H1 (cell line): ENCODE measurements around the gene SUPT4H1. TPM values are rescaled to one million over a fixed set of nuclear protein-coding genes. Genes with fewer than 3 reads are reported as not detected.
A peak's percentile ranks its signal among the peaks of the same experiment; 100 is the strongest.

Experiments
- CBX8 ChIP-seq: fragments of 300-800, 300-1000 bp; sonication (generic); IDR thresholded peaks from 2 replicates; pipeline ENCODE4 v1.7.1; 2016; ENCODE audit warnings: low read depth, low read length, borderline replicate concordance
- CHD1 ChIP-seq: IDR thresholded peaks from 2 replicates; pipeline ENCODE4 v1.6.1; 2012; ENCODE audit warnings: low read depth, low read length, improper control_type of control experiment
- EZH2 ChIP-seq: fragments of 200-600 bp; sonication (generic); IDR thresholded peaks from 2 replicates; pipeline ENCODE4 v1.7.1; 2012; ENCODE audit warnings: low read depth, mild to moderate bottlenecking, moderate library complexity, low read length, inconsistent platforms; ENCODE audit not compliant: severe bottlenecking
- FOSL1 ChIP-seq: IDR thresholded peaks from 2 replicates; pipeline ENCODE4 v1.6.1; 2011; ENCODE audit warnings: mild to moderate bottlenecking, low read depth, low read length, moderate library complexity; ENCODE audit not compliant: insufficient read depth
- GABPA ChIP-seq: IDR thresholded peaks from 2 replicates; pipeline ENCODE4 v1.6.1; 2011; ENCODE audit warnings: mild to moderate bottlenecking, low read length, moderate library complexity, borderline replicate concordance; ENCODE audit not compliant: insufficient read depth
- HDAC6 ChIP-seq: IDR thresholded peaks from one replicate; pipeline ENCODE4 v1.7.1; 2012; ENCODE audit warnings: low read depth, mild to moderate bottlenecking, inconsistent platforms, low read length, moderate library complexity
- KDM4A ChIP-seq: IDR thresholded peaks from one replicate; pipeline ENCODE4 v1.7.1; 2012; ENCODE audit warnings: low read depth, mild to moderate bottlenecking, moderate library complexity, low read length, inconsistent platforms; ENCODE audit not compliant: severe bottlenecking
- RAD21 ChIP-seq, 2 experiments: IDR thresholded peaks in 1 of 2; conservative IDR thresholded peaks in 1 of 2; 2 replicates each; pipeline ENCODE4 v1.6.1; 2011; ENCODE audit warnings: low read depth in 2 of 2, low read length in 2 of 2, improper control_type of control experiment in 1 of 2, inconsistent platforms in 1 of 2, mild to moderate bottlenecking in 1 of 2, moderate library complexity in 1 of 2
- SIN3A ChIP-seq, 2 experiments: IDR thresholded peaks in 1 of 2; conservative IDR thresholded peaks in 1 of 2; 2 replicates each; pipeline ENCODE4 v1.6.1; 2011 to 2012; ENCODE audit warnings: low read length in 2 of 2, improper control_type of control experiment in 1 of 2, low read depth in 1 of 2, mild to moderate bottlenecking in 1 of 2
- SRF ChIP-seq: IDR thresholded peaks from 2 replicates; pipeline ENCODE4 v1.6.1; 2011; ENCODE audit warnings: mild to moderate bottlenecking, low read depth, low read length, moderate library complexity
- TAF1 ChIP-seq: IDR thresholded peaks from 2 replicates; pipeline ENCODE4 v1.6.1; 2011; ENCODE audit warnings: mild to moderate bottlenecking, low read depth, low read length
- TBP ChIP-seq: IDR thresholded peaks from 2 replicates; pipeline ENCODE4 v1.6.1; 2011; ENCODE audit warnings: low read depth, low read length, improper control_type of control experiment
- TEAD4 ChIP-seq: IDR thresholded peaks from 2 replicates; pipeline ENCODE4 v1.6.1; 2012; ENCODE audit warnings: low read depth, low read length, inconsistent platforms, mixed read lengths
- YY1 ChIP-seq: IDR thresholded peaks from 2 replicates; pipeline ENCODE4 v1.6.1; 2011; ENCODE audit warnings: low read depth, mild to moderate bottlenecking, low read length
- ZNF274 ChIP-seq: IDR thresholded peaks from 2 replicates; pipeline ENCODE4 v1.7.0; 2012; ENCODE audit warnings: low read length, borderline replicate concordance; ENCODE audit errors: extremely low read depth
- polyA plus RNA-seq, 7 experiments: library from polyadenylated mRNA; depleted of rRNA in 3 of 7; stranded (reverse) in 5 of 7; unstranded in 2 of 7; fragments of >200 nt in 5 of 7; fragments of 200-250 nt in 2 of 7; gene quantifications; 1 replicate in 5 of 7; 2 replicates in 1 of 7; 4 replicates in 1 of 7; pipeline versions ENCODE4 v1.2.1 to v1.2.3, GENCODE V29; 2011 to 2013; ENCODE audit warnings: missing spikeins in 2 of 7, mixed read lengths in 2 of 7
- total RNA-seq: library from RNA; stranded (reverse); fragmentation: NEBNext Ultra II Directional; extraction: Animal tissue kit (Norgen Biotek cat#: 25700); gene quantifications from 2 replicates; pipeline ENCODE4 v1.2.1, GENCODE V29; 2021
- TF ChIP-seq, protein P1 (sequence below): IDR thresholded peaks from 2 replicates; pipeline ENCODE4 v1.6.1; 2012; ENCODE audit warnings: low read length, inconsistent platforms
- TF ChIP-seq, protein P2 (sequence below): IDR thresholded peaks from 2 replicates; pipeline ENCODE4 v1.6.1; 2012; ENCODE audit warnings: inconsistent platforms
- TF ChIP-seq, protein P3 (sequence below), 3 experiments: IDR thresholded peaks; 1 replicate in 2 of 3; 2 replicates in 1 of 3; pipeline versions ENCODE4 v1.5.1 to v1.6.1; 2011; ENCODE audit warnings: low read length in 3 of 3, mild to moderate bottlenecking in 3 of 3, inconsistent platforms in 2 of 3, low read depth in 1 of 3, moderate library complexity in 1 of 3; ENCODE audit not compliant: insufficient read depth in 1 of 3; ENCODE audit errors: control extremely low read depth in 1 of 3

The SUPT4H1 gene
- total and polyA plus RNA-seq, 2 of the 8 experiments (the other 6 are each of a cell fraction or from before 2014, with no cell fraction given) = 112 to 143 TPM

DNA sequence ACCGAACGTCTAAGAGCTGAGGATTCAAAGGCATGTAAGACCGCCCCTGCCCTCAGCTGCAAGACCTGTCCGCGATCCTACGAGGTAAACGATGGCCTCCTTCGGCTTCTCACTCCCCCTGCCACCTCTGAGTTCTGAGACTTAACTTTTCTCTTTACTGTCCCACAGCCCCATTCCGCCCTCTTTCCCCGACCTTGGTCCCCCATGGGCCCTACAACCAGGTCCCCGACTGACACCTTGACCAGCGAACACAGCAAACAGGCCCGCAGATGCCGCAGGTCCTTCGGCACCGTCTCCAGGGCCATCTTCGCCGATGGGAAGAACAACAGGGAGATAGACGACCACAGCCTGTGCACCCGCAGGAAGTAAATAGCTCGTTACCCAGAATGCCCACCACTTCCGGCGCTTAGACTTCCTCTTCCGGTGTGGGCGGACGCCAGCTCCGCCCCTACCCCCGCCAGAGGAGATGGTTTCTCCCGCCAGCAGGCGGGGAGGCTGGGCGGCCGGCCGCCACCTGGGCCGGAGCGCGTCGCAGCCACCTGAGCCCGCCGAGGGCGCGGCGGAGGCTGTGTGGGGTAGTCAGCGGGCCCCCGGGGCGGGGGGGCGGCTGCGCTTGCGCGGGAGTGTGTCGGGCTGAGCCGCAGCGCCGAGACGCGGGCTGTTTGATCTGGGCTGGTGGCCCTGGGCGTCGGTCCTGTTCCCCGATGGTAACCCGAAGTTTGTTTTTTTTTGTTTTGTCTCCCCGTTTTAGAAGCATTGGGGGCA, at the start of gene SUPT4H1 (continued):
- peak in 1 of 2 experiments; percentile 22; a peak in 3 of 4 replicates for TF ChIP-seq RAD21 (IDR thresholded peaks at IDR 0.05 in 1 of 2, conservative IDR thresholded peaks at IDR 0.05 in 1 of 2; ENCODE audit: low read depth in 2 of 2, low read length in 2 of 2)
- peak; percentile 82 for TF ChIP-seq TBP
- TF ChIP-seq, protein P1, sequence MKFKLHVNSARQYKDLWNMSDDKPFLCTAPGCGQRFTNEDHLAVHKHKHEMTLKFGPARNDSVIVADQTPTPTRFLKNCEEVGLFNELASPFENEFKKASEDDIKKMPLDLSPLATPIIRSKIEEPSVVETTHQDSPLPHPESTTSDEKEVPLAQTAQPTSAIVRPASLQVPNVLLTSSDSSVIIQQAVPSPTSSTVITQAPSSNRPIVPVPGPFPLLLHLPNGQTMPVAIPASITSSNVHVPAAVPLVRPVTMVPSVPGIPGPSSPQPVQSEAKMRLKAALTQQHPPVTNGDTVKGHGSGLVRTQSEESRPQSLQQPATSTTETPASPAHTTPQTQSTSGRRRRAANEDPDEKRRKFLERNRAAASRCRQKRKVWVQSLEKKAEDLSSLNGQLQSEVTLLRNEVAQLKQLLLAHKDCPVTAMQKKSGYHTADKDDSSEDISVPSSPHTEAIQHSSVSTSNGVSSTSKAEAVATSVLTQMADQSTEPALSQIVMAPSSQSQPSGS = no peak
- no peak for TF ChIP-seq TEAD4
- no peak for TF ChIP-seq CBX8
- TF ChIP-seq TAF1 = peak; percentile 91
- TF ChIP-seq HDAC6 = no peak
- TF ChIP-seq, protein P2, sequence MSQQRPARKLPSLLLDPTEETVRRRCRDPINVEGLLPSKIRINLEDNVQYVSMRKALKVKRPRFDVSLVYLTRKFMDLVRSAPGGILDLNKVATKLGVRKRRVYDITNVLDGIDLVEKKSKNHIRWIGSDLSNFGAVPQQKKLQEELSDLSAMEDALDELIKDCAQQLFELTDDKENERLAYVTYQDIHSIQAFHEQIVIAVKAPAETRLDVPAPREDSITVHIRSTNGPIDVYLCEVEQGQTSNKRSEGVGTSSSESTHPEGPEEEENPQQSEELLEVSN = no peak
- TF ChIP-seq, protein P3, sequence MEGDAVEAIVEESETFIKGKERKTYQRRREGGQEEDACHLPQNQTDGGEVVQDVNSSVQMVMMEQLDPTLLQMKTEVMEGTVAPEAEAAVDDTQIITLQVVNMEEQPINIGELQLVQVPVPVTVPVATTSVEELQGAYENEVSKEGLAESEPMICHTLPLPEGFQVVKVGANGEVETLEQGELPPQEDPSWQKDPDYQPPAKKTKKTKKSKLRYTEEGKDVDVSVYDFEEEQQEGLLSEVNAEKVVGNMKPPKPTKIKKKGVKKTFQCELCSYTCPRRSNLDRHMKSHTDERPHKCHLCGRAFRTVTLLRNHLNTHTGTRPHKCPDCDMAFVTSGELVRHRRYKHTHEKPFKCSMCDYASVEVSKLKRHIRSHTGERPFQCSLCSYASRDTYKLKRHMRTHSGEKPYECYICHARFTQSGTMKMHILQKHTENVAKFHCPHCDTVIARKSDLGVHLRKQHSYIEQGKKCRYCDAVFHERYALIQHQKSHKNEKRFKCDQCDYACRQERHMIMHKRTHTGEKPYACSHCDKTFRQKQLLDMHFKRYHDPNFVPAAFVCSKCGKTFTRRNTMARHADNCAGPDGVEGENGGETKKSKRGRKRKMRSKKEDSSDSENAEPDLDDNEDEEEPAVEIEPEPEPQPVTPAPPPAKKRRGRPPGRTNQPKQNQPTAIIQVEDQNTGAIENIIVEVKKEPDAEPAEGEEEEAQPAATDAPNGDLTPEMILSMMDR (IDR thresholded peaks at IDR 0.05; ENCODE audit: control extremely low read depth in 1 of 3, insufficient read depth in 1 of 3, low read depth in 1 of 3, low read length in 3 of 3) = peak in 1 of 3 experiments; percentile 10; a peak in 1 of 4 replicates
- no peak for TF ChIP-seq ZNF274
- TF ChIP-seq SRF = 0 out of 2 replicates have a peak, but pooled peaks have one; percentile 20
- peak; percentile 96 for TF ChIP-seq GABPA
- peak; percentile 86 for TF ChIP-seq CHD1
- TF ChIP-seq KDM4A = peak; percentile 32
- TF ChIP-seq FOSL1 = no peak
- TF ChIP-seq SIN3A (conservative IDR thresholded peaks at IDR 0.05 in 1 of 2, IDR thresholded peaks at IDR 0.05 in 1 of 2; ENCODE audit: low read depth in 1 of 2, low read length in 2 of 2) = peak in 1 of 2 experiments; percentile 24; a peak in 1 of 4 replicates
- no peak for TF ChIP-seq EZH2
- no peak for TF ChIP-seq YY1
